ENCODE results near the gene GREM2. TPM values are rescaled to one million over a fixed set of nuclear protein-coding genes. Genes with fewer than 3 reads are reported as not detected.

Gene GREM2
- total RNA-seq, 2 experiments from 2014 or later, result 0.16 to 0.28 TPM

- no peaks in the 10 kb centered on the region for H3K9me3 Mint-ChIP-seq
- H3K4me3 Mint-ChIP-seq, result no peak overlapping the region
Measured at GRCh38 chr1:240608707-240609106, 3.2 kb downstream of the GREM2 start.

DNA sequence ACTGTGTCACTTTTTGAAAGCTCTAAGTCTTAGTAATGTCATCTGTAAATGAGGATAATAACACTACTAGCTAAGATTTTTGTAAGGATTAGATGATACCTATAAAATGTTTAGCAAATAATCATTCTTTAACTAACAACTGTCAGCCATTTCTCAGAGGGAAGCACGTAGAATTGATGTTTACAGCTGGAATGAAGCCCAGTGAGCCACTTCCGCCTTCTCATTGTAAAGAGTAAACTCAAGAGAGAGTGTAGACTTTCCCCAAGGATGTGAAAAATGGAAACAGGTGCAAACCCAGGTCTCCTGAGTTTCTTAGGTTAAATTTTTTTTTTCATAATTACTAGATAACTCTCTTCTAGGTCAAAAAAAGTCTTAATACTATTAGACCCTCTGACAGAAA, 4.9 kb downstream of the GREM2 start:
- H3K27ac ChIP-seq (ENCODE audit: low read depth in 1 of 2, low read length in 2 of 2), result no peak overlapping the region
- no peak overlapping the region for H3K4me3 ChIP-seq (ENCODE audit: low read length)
- peaks cover 8% of the 10 kb centered on the region for H3K4me1 ChIP-seq (ENCODE audit: insufficient read depth, low read length)
- no peak for DNase-seq
- ChIA-PET CTCF (no interaction called here), POLR2A (no interaction called here)
- intact Hi-C loops (cut with DNase I, micrococcal nuclease), result no loop called here
- peaks cover 32% of the 10 kb centered on the region for H3K27me3 Mint-ChIP-seq
- H3K9me3 Mint-ChIP-seq, result no peaks in the 10 kb centered on the region
- H3K27ac Mint-ChIP-seq, result no peak overlapping the region
- no peak for ATAC-seq (ENCODE audit: poor library complexity)
- peaks cover 3 to 5% of the 10 kb centered on the region in 2 experiments for H3K27me3 ChIP-seq (ENCODE audit: control insufficient read depth in 1 of 2, insufficient read depth in 2 of 2, low read length in 2 of 2)
- H3K36me3 ChIP-seq (ENCODE audit: insufficient read depth, low read length), result no peaks in the 10 kb centered on the region
- TF ChIP-seq CTCF (IDR thresholded peaks at IDR 0.05), result no peak
- no peaks in the 10 kb centered on the region for H3K36me3 Mint-ChIP-seq (ENCODE audit: low read depth)
- no peak overlapping the region for H3K4me3 Mint-ChIP-seq
- H3K4me1 Mint-ChIP-seq (ENCODE audit: low read depth), result peaks cover 10% of the 10 kb centered on the region
- no peaks in the 10 kb centered on the region for H3K9me3 ChIP-seq (ENCODE audit: control insufficient read depth in 1 of 2, insufficient read depth in 1 of 2, low read length in 2 of 2)

More at GRCh38 chr1:240608707-240609106, 3.2 kb downstream of the GREM2 start:
- Mint-ChIP-seq H3K36me3 (ENCODE audit: low read depth) (no peaks in the 10 kb centered on the region), H3K27me3 (peaks cover 48% of the 10 kb centered on the region), H3K4me1 (ENCODE audit: low read depth) (peaks cover 27% of the 10 kb centered on the region), H3K27ac (no peak overlapping the region)
- Histone ChIP-seq H3K9me3 (ENCODE audit: control insufficient read depth in 1 of 2, insufficient read depth in 1 of 2, low read length in 2 of 2) (no peaks in the 10 kb centered on the region), H3K27me3 (ENCODE audit: control insufficient read depth in 1 of 2, insufficient read depth in 2 of 2, low read length in 2 of 2) (peaks cover 4 to 5% of the 10 kb centered on the region in 2 experiments), H3K4me1 (ENCODE audit: insufficient read depth, low read length) (peaks cover 13% of the 10 kb centered on the region), H3K27ac (ENCODE audit: low read depth in 1 of 2, low read length in 2 of 2) (no peak overlapping the region), H3K36me3 (ENCODE audit: insufficient read depth, low read length) (no peaks in the 10 kb centered on the region), H3K4me3 (ENCODE audit: low read length) (no peak overlapping the region)
- DNase-seq, result peak in 5 of 14 experiments; percentile 1 to 51 (median 29)
- POLR2A ChIA-PET, result no interaction called here
- intact Hi-C loops (cut with DNase I, micrococcal nuclease), result loop anchor here in 1 of 2 experiments (2.0 kb wide), 1 partner anchor 154 kb away; no protein-coding TSS in a partner anchor
- ATAC-seq (ENCODE audit: poor library complexity), result no peak
- TF ChIP-seq CTCF (IDR thresholded peaks at IDR 0.05), result peak; percentile 39
- CTCF ChIA-PET, result no interaction called here

- Mint-ChIP-seq H3K36me3 (ENCODE audit: low read depth) (no peaks in the 10 kb centered on the region), H3K9me3 (no peaks in the 10 kb centered on the region), H3K27ac (no peak overlapping the region), H3K4me1 (ENCODE audit: low read depth) (no peaks in the 10 kb centered on the region), H3K27me3 (no peaks in the 10 kb centered on the region), H3K4me3 (no peak overlapping the region)
- Histone ChIP-seq H3K9me3 (ENCODE audit: control insufficient read depth in 1 of 2, insufficient read depth in 1 of 2, low read length in 2 of 2) (no peaks in the 10 kb centered on the region), H3K36me3 (ENCODE audit: insufficient read depth, low read length) (no peaks in the 10 kb centered on the region), H3K4me3 (ENCODE audit: low read length) (no peak overlapping the region), H3K4me1 (ENCODE audit: insufficient read depth, low read length) (no peaks in the 10 kb centered on the region), H3K27ac (ENCODE audit: low read depth in 1 of 2, low read length in 2 of 2) (no peak overlapping the region), H3K27me3 (ENCODE audit: control insufficient read depth in 1 of 2, insufficient read depth in 2 of 2, low read length in 2 of 2) (no peaks in the 10 kb centered on the region)
- ChIA-PET CTCF (no interaction called here), POLR2A (no interaction called here)
- DNase-seq (no peak), ATAC-seq (ENCODE audit: poor library complexity) (no peak)
- intact Hi-C loops (cut with DNase I, micrococcal nuclease), result loop anchor here in 1 of 2 experiments (5.0 kb wide), 1 partner anchor 145 kb away; no protein-coding TSS in a partner anchor
- TF ChIP-seq CTCF (IDR thresholded peaks at IDR 0.05), result no peak
Measured at GRCh38 chr1:240602189-240602588, 9.8 kb downstream of the GREM2 start.
